NCI-H2196 (cell line): Measurements from ENCODE around the gene ZBED3.
"Not testable (repeated sequence)": the region's sequence is repeated elsewhere in the genome, so short reads cannot be mapped to it uniquely, and the experiment has no call there.

Experiments used
- DNase-seq: peaks from one replicate; lab custom pipeline; 2025; ENCODE audit not compliant: unreplicated experiment; lab: John Stamatoyannopoulos, UW

ZBED3 gene, protein sequence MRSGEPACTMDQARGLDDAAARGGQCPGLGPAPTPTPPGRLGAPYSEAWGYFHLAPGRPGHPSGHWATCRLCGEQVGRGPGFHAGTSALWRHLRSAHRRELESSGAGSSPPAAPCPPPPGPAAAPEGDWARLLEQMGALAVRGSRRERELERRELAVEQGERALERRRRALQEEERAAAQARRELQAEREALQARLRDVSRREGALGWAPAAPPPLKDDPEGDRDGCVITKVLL

GRCh38 chr5:77086689-77087483 lies at the start of gene ZBED3:
ZBED3 (minus strand) TSS chr5:77087285; CDS start chr5:77077878, 9,407 bp downstream.
- peak; percentile 44 for DNase-seq

DNA sequence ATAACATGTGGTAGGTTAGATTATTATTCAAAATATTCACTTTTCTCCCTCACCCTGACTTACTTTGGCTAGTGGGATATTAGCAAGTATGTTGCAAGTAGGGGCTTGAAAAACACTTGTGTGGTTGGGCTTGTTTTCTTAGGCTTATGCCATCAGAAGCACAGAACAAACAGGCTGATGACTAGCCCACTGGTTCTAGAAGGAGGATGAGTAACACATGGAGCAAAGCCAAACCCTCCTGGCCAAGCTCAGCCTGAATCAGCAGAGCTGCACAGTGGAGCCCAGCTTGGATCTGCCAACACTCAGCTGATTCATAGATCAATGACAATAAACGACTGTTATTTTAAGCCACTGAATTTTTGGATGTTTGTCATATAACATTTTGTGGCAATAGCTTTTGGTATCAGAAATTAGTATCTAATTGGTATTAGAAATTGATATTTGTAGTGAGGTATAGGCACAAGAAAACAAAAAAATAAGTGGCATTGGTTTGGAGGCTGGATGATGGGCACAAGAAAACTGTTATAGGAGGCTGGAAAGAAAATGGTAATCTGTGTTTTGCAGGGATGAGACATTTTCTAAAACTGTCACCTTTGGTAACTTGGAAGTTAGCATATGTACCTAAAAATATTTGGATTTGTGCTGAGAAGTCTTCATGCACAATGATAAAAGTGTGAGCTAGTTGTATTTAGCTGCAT lies 46.1 kb upstream of the ZBED3 start:
- DNase-seq: peak; percentile 41

DNA sequence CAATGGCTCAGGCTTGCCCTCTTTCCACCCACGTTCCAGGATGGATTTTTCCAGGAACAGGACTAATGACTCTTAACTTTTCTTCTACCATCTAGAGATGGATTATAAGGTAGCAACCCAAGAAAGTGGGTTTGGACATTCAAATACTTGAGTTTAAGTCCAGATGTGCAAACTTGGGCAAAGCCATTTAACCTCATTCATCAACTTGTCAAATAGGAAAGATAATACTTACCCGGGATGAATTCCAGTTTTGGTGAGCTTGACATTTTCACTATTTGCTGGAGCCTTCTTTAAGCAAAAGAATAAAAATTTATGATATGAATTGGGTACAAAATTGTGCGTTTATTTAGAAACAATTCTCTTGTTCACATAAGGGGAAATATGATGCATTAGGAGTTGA lies 44.3 kb upstream of the ZBED3 start:
- DNase-seq: no peak

DNA sequence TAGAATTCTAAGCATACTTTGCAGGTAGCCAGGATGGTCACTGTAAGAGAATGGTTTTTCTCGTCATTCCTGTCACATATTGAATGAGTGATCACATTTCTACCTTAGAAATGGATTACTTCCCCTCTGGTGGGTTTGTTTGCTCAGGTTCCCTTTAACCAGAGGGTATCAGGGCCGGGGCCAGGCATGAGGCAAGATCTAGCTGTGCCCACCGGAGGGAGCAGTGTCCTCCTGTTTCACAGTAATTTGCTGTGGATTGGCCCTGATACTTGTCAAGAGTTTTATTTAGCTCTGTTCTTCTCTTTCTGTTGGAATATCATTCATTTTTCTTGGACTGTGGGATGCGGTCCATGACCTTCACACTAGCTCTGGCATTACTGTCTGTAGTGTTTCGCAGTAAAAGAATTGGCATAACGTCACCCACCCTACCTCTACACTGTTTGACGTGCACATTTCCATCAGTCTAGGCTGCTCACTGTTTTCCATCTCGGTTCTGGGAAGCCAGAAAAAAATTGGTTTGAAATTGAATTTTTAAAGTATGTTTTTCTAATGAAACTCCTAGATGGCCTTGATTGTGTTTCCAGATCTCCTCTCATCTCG lies 42.4 kb upstream of the ZBED3 start:
- DNase-seq: peak; percentile 1

DNA sequence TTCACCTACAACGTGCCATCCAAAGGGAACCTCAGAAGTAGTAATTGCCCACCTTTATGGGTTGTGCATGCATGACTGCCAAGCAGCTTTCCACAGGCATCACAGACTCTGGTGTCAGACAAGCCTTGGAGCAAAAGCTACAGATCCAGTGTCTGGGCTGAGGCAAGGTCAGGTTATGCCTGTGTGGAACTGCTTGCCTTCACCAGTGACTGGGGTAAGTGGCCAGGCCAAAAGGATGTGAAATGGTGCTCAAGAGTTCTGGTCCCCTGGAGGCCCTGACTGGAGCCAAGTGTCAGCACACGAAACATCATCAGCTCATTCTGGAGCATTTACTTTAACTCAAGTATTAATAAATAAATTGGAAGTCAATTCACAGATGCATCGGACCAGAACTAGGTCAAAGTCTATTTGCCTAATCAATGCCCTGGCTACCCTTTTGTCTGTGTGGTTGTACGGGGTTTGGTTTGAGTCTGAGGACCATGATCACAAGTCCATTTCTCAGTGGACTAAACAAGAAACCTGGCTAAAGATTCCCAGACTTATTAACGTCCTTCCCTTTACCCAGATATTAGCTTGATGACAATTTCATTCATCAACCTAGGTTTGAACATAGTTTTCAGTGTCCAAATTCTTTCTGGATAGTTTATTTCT lies 41.5 kb upstream of the ZBED3 start:
- no peak for DNase-seq

DNA sequence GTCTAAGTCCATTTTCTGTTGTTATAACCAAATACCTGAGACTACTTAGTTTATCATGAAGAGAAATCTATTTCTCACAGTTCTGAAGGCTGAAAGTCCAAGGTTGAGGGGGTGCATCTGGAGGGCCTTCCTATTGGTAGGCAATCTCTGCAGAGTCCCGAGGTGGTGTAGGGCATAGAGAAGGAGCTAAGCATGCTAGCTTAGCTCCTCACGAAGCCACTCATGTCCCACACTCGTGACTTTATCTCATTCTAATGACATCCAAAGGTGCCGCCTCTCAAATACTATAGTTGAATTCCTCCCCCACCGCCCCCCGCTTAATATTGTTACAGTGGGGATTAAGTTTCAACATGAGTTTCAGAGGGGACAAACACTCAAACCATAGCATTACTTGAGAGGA lies 36.0 kb upstream of the ZBED3 start:
- DNase-seq: no peak

DNA sequence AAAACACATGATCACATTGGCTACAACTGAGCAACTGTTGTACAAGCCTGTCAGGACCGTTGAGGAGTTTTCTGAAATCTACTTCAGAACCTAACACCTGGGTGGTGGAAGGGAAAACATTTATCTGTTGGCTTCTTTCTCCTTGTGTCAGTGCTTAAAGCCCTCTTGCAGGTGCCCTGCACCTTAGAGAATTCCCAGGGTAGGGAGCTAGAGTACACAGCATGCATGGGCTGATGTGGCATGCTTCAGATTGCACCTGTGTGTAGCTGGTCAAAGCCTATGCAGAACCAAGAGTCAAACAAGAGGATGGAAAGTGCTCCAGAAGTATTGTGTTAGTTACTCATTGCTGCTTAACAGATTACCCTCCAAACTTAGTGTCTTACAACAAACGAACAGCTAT lies 33.6 kb upstream of the ZBED3 start:
- no peak for DNase-seq

DNA sequence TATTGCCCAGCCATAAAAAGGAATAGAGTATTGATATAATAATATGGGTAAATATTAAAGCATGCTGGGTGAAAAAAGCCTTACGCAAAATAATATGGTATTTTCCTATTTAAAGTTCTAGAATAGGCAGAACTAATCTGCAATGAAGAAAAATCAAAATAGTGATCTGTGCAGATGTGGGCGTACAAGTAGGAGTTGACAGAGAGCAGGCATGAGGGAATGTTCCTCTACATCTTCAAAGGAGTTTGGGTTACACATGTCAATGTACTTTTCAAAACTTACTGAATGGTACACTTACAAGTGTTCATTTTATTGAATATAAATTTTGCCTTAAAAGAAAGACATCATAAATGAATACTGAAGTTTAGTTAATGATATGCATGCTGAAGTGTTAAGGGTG lies 33.0 kb upstream of the ZBED3 start:
- DNase-seq: no peak

- DNase-seq: no peak
Measured at GRCh38 chr5:77117161-77117560, 30.1 kb upstream of the ZBED3 start.

DNA sequence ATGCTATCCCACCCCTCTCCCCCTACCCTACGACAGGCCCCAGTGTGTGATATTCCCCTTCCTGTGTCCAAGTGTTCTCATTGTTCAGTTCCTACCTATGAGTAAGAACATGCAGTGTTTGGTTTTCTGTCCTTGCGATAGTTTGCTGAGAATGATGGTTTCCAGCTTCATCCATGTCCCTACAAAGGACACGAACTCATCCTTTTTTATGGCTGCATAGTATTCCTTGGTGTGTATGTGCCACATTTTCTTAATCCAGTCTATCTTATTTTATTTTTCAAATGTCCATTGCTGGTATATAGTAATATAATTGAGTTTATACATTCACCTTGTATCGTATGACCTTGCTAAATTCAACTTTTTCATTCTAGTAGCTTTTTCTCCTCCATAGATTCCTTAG lies 19.9 kb upstream of the ZBED3 start:
- DNase-seq: not testable (repeated sequence)

DNA sequence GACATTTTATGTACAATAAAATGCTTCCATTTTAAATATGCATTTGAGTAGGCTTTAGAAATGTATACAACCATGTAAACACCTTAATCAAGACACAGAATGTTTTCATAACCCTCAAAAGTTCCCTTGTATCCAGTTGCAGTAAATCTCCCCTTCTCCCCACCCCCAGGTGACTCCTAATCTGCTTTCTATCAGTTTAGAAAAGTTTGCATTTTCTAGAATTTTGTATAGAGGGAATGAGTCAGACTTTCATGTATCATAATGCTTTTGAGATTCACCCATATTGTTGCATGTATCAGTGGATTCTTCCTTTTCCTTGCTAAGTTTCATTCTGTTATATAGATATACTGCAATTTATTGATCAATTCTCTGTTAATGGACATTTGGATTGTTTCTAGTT lies 17.7 kb upstream of the ZBED3 start:
- no peak for DNase-seq

DNA sequence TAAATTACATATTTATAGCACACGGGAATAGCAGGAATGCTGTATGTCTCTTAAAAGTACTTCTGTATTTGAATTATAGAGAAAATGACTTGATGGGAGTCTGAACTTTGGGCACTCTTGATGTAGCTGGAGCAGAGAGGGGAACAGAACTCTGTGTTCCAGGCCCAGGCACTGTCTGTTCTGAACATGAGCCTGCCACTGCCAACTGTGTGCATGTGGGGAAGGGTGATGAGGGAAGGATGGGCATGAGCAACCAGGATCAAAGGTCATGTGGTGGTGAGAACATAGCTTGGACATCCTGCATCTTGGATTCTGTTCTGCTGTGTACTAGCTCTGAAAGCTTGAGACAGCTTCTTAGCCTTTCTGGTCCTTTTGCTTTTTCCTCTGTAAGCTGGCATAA lies 16.4 kb upstream of the ZBED3 start:
- no peak for DNase-seq

DNA sequence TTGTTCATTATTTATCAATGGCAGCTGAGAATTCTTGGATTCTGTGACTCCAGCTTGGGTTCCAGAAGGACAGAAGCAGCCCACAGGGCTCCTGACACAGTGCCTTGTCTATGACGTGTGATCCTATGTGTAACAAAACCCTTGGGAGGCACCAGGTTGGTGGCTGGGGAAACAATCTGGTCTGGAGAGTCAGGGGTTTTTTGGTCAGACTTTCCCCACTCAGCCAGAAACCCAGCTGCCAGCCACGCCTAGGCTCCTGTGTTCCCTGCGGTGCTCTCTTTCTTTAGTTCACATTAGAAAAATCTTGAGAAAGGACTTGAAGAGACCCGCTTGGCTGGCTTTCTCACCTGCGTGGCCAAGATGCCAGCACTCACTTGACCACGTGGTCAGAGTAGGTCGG lies 15.5 kb upstream of the ZBED3 start:
- no peak for DNase-seq

- no peak for DNase-seq
Measured at GRCh38 chr5:77101298-77101697, 14.2 kb upstream of the ZBED3 start.

GRCh38 chr5:77095189-77095588 lies 8.1 kb upstream of the ZBED3 start:
- DNase-seq: no peak

DNA sequence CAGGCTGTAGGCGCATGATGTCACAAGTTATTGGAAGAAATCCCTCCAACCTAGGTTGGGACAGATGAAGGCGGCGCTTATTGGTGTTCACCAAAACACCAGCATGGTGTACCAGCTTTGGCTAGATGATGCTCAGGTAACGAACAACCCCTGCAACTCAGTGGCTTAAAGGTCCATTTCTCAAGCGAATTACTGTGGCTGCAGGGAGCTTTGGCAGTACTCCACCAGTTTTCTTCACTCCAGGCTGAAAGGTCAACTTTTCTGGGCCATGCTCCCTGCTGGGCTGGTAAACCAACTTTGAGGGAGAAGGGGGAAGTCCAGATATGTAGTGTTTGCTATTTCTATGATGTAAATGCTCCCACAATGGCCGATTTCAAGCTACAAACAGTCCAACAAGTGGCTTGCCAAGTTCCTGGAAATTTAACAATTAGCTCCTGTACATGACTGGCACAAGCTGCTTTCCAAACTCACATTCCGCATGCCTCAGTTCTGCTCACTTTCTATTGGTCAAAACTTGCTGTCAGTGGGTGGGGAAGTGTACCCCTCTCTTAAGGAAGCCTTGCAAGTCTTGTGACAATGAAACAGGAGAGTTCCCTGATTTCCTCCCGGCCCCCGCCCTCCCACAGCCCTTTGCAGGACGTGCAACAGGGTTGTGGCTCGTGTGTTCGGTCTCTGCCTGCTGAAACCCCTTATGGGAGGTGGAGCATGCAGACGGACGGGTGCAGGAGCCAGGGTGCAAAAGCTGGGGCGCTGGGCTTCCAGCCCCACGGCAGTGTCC lies 588 bp upstream of the ZBED3 start:
- peak; percentile 27 for DNase-seq

GRCh38 chr5:77086368-77086688 lies 757 bp downstream of the ZBED3 start:
- peak; percentile 31 for DNase-seq

GRCh38 chr5:77083088-77083487 lies 4.0 kb downstream of the ZBED3 start:
- no peak for DNase-seq

DNA sequence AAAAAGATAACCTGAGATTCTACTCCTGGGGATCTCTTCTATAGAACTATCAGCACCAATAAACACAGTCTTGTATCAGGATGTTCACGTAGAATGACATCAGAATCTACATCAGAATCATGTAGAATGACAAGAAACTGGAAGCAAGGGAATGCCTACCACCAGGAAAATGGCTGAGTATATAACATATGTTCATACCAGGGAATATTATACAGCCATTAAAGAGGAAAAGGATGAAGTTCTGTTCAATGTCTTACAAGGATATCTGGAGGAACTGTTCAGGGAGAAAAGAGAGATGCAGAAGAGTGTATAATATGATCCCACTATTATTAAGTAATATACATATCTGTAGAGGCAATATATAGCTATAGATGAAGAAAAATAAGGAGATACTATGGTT lies 4.8 kb downstream of the ZBED3 start:
- no peak for DNase-seq

DNA sequence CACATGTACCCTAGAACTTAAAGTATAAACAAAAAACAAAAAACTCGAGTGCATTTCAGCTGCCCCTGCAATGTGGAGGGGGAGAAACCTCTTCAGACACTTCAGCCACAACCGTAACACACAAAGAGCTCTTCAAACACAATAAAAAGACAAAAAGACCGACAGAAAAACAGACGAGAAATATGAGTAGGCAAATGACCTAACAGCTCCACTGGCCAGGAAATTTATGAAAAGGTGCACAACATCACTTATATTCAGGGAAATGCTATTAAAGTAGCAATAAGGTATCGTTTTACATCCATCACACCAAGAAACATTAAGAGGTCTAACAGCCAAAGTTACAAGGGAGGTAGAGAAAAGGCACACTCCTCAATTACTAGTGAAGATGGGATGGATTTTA lies 6.2 kb downstream of the ZBED3 start:
- DNase-seq: peak; percentile 30

GRCh38 chr5:77080479-77080878 lies 6.6 kb downstream of the ZBED3 start:
- DNase-seq: not testable (repeated sequence)
